SK-N-SH (cell line): Measurements from ENCODE around the gene CXCL17. TPM values are rescaled to one million over a fixed set of nuclear protein-coding genes. Genes with fewer than 3 reads are reported as not detected.

ENCODE experiments used
- CTCF ChIA-PET: fragments of 300-600, 350-600 bp; formaldehyde crosslinking; extraction: SDS; loops from one replicate; lab custom pipeline; 2021; lab: Yijun Ruan, JAX
- POLR2A ChIA-PET: fragments of 350-600 bp; sonication (Branson Sonifier 250); formaldehyde crosslinking; extraction: SDS; loops from one replicate; lab custom pipeline; 2020; ENCODE audit warnings: antibody characterized with exemption, inconsistent platforms; lab: Yijun Ruan, JAX
- DNase-seq: peaks from one replicate; pipeline ENCODE4 v3.0.0; 2012
- H2AFZ ChIP-seq: fragments of 200-600 bp; sonication (generic); 2 replicates; pipeline ENCODE4 v1.8.1; 2016; ENCODE audit warnings: antibody characterized with exemption, mild to moderate bottlenecking, low read depth
- H3F3A ChIP-seq: fragments of 200-600 bp; sonication (generic); replicated peaks from 2 replicates; pipeline ENCODE3; 2016; ENCODE audit warnings: antibody characterized with exemption, mild to moderate bottlenecking; ENCODE audit not compliant: insufficient read depth
- H3K27ac ChIP-seq, 2 experiments: fragments of 200-500 bp in 1 of 2; fragments of 200-600 bp in 1 of 2; sonication (Bioruptor generic) in 1 of 2; sonication (generic), shearing (Covaris generic) in 1 of 2; 2 replicates each; pipeline versions ENCODE4 v1.5.1 to v1.6.1; 2014 to 2016; ENCODE audit warnings: low read depth in 2 of 2, inconsistent platforms in 1 of 2, low read length in 1 of 2, mild to moderate bottlenecking in 1 of 2, mixed read lengths in 1 of 2
- H3K27me3 ChIP-seq: fragments of 200-600 bp; sonication (generic), shearing (Covaris generic); 2 replicates; pipeline ENCODE4 v1.6.1; 2016; ENCODE audit warnings: mixed run types; ENCODE audit not compliant: insufficient read depth
- H3K36me3 ChIP-seq, 2 experiments: fragments of 200-500 bp in 1 of 2; fragments of 200-600 bp in 1 of 2; sonication (Bioruptor generic) in 1 of 2; sonication (generic) in 1 of 2; replicated peaks in 1 of 2; 2 replicates each; pipeline versions ENCODE3 to v1.5.1; 2014 to 2016; ENCODE audit warnings: low read length in 1 of 2, mild to moderate bottlenecking in 1 of 2; ENCODE audit not compliant: insufficient read depth in 2 of 2, control insufficient read depth in 1 of 2
- H3K4me1 ChIP-seq, 2 experiments: fragments of 200-500 bp in 1 of 2; fragments of 200-600 bp in 1 of 2; sonication (Bioruptor generic) in 1 of 2; sonication (generic), shearing (Covaris generic) in 1 of 2; 2 replicates each; pipeline versions ENCODE4 v1.5.1 to v1.6.1; 2014 to 2016; ENCODE audit warnings: low read depth in 1 of 2, low read length in 1 of 2, mixed run types in 1 of 2; ENCODE audit not compliant: insufficient read depth in 2 of 2, control insufficient read depth in 1 of 2
- H3K4me2 ChIP-seq: fragments of 200-600 bp; sonication (generic), shearing (Covaris generic); 2 replicates; pipeline ENCODE4 v1.6.1; 2017; ENCODE audit warnings: mixed run types
- H3K4me3 ChIP-seq, 2 experiments: fragments of 200-500 bp in 1 of 2; fragments of 200-600 bp in 1 of 2; sonication (Bioruptor generic) in 1 of 2; sonication (generic), shearing (Covaris generic) in 1 of 2; 2 replicates each; pipeline versions ENCODE4 v1.5.1 to v1.8.1; 2014 to 2016; ENCODE audit warnings: low read depth in 2 of 2, inconsistent platforms in 1 of 2, low read length in 1 of 2, mild to moderate bottlenecking in 1 of 2, mixed read lengths in 1 of 2, moderate library complexity in 1 of 2
- H3K79me2 ChIP-seq: fragments of 200-600 bp; sonication (generic); 2 replicates; pipeline ENCODE4 v1.8.1; 2017; ENCODE audit warnings: mild to moderate bottlenecking; ENCODE audit not compliant: insufficient read depth
- H3K9ac ChIP-seq: fragments of 200-600 bp; sonication (generic); 2 replicates; pipeline ENCODE4 v1.6.1; 2017; ENCODE audit warnings: mixed run types
- H3K9me2 ChIP-seq: fragments of 200-600 bp; sonication (generic); 2 replicates; pipeline ENCODE4 v1.6.1; 2017; ENCODE audit warnings: mixed run types
- H3K9me3 ChIP-seq: fragments of 200-600 bp; sonication (generic); 2 replicates; pipeline ENCODE4 v1.6.1; 2017; ENCODE audit warnings: mixed run types, mild to moderate bottlenecking, moderate library complexity
- H4K20me1 ChIP-seq: fragments of 200-600 bp; sonication (generic); 2 replicates; pipeline ENCODE4 v1.6.1; 2017; ENCODE audit warnings: mild to moderate bottlenecking, mixed run types; ENCODE audit not compliant: insufficient read depth
- CTCF ChIP-seq: fragments of 200-600 bp; sonication (generic); IDR thresholded peaks from 2 replicates; pipeline ENCODE4 v1.6.1; 2017; ENCODE audit warnings: antibody characterized with exemption, mild to moderate bottlenecking, moderate library complexity
- ELF1 ChIP-seq: IDR thresholded peaks from 2 replicates; pipeline ENCODE4 v1.4.0; 2012
- EP300 ChIP-seq, 2 experiments: IDR thresholded peaks; 2 replicates each; pipeline versions ENCODE4 v1.4.0 to v1.6.1; 2012; ENCODE audit warnings: borderline replicate concordance in 1 of 2, low read depth in 1 of 2, low read length in 1 of 2
- FOSL2 ChIP-seq: IDR thresholded peaks from 2 replicates; pipeline ENCODE4 v1.4.0; 2012; ENCODE audit warnings: low read depth, mild to moderate bottlenecking, moderate library complexity, borderline replicate concordance
- FOXM1 ChIP-seq: IDR thresholded peaks from 2 replicates; pipeline ENCODE4 v1.4.0; 2012; ENCODE audit warnings: low read depth, mild to moderate bottlenecking
- GABPA ChIP-seq: IDR thresholded peaks from 2 replicates; pipeline ENCODE4 v1.4.0; 2012; ENCODE audit warnings: low read depth, mild to moderate bottlenecking
- GATA2 ChIP-seq: sonication (generic); formaldehyde crosslinking; IDR thresholded peaks from 2 replicates; pipeline ENCODE4 v1.5.0; 2020; ENCODE audit warnings: mild to moderate bottlenecking, missing genetic modification reagents
- IRF3 ChIP-seq: fragments of 150-350 bp; IDR thresholded peaks from 2 replicates; pipeline ENCODE4 v1.6.1; 2016; ENCODE audit warnings: mild to moderate bottlenecking, low read depth, low read length
- JUND ChIP-seq: IDR thresholded peaks from 2 replicates; pipeline ENCODE4 v1.4.0; 2012
- MXI1 ChIP-seq: IDR thresholded peaks from 2 replicates; pipeline ENCODE4 v1.6.1; 2012; ENCODE audit warnings: mild to moderate bottlenecking, low read depth, low read length, improper control_type of control experiment
- NFIC ChIP-seq: IDR thresholded peaks from 2 replicates; pipeline ENCODE4 v1.4.0; 2012; ENCODE audit warnings: borderline replicate concordance
- PBX3 ChIP-seq: IDR thresholded peaks from 2 replicates; pipeline ENCODE4; 2012
- RFX5 ChIP-seq: IDR thresholded peaks from 2 replicates; pipeline ENCODE4 v1.6.1; 2012; ENCODE audit warnings: mild to moderate bottlenecking, improper control_type of control experiment, low read length
- RXRA ChIP-seq: IDR thresholded peaks from 2 replicates; pipeline ENCODE4 v1.4.0; 2012; ENCODE audit warnings: low read depth, mild to moderate bottlenecking, borderline replicate concordance
- TAF1 ChIP-seq: IDR thresholded peaks from 2 replicates; pipeline ENCODE4 v1.6.1; 2012; ENCODE audit warnings: low read depth, mild to moderate bottlenecking, low read length, moderate library complexity, borderline replicate concordance
- TEAD4 ChIP-seq: IDR thresholded peaks from 2 replicates; pipeline ENCODE4 v1.4.0; 2012; ENCODE audit warnings: mild to moderate bottlenecking, borderline replicate concordance; ENCODE audit not compliant: insufficient read depth
- USF2 ChIP-seq: fragments of 150-350 bp; IDR thresholded peaks from 2 replicates; pipeline ENCODE4 v1.6.1; 2017; ENCODE audit warnings: antibody characterized with exemption, low read length, low read depth, borderline replicate concordance
- YY1 ChIP-seq: IDR thresholded peaks from 2 replicates; pipeline ENCODE4 v1.4.0; 2012; ENCODE audit warnings: low read depth, mild to moderate bottlenecking
- WGBS: methylation state at CpG from one replicate; pipeline ENCODE4 v1.1.6; 2017; ENCODE audit warnings: low lambda C conversion rate; 5-methylcytosine and 5-hydroxymethylcytosine counted together
- polyA plus RNA-seq, 3 experiments: library from polyadenylated mRNA; depleted of rRNA; stranded (reverse); fragments of >200 nt; gene quantifications; 2 replicates each; pipeline ENCODE4 v1.2.3, GENCODE V29; 2012

CXCL17 gene
- polyA plus RNA-seq, 1 of the 3 experiments (the other 2 are of a cell fraction): not detected

- Histone ChIP-seq H3K9me3 (no peaks in the 10 kb centered on the region), H3K27me3 (no peaks in the 10 kb centered on the region), H3K4me2 (no peak overlapping the region), H3K27ac (peak overlapping the region in 1 of 2 experiments; percentile 9; a peak in 1 of 4 replicates), H3K79me2 (no peaks in the 10 kb centered on the region), H3K9ac (no peak overlapping the region), H3K36me3 (no peaks in the 10 kb centered on the region), H3F3A (no peaks in the 10 kb centered on the region), H3K4me3 (no peak overlapping the region), H3K4me1 (peaks cover 0 to 20% of the 10 kb centered on the region in 2 experiments; a peak in 1 of 4 replicates), H4K20me1 (no peaks in the 10 kb centered on the region), H3K9me2 (no peaks in the 10 kb centered on the region), H2AFZ (no peak overlapping the region)
- TF ChIP-seq ELF1 (no peak), MXI1 (no peak), RFX5 (no peak), FOSL2 (no peak)
- ChIA-PET CTCF (interaction anchor here (1.2 to 4.4 kb wide), 6 partner anchors 11 to 28 kb away, joined by 4 to 33 read pairs (median 4); no protein-coding TSS in a partner anchor), POLR2A (interaction anchor here (1.6 to 1.7 kb wide), 2 partner anchors 11 to 15 kb away, joined by 4 to 6 read pairs; no protein-coding TSS in a partner anchor)
- DNase-seq: peak; percentile 70
- WGBS: 64% methylated on average over 6 of the region's 7 CpGs
Measured at GRCh38 chr19:42412227-42412626, 30.5 kb downstream of the CXCL17 start.

GRCh38 chr19:42411581-42412178, 31.1 kb downstream of the CXCL17 start:
- ChIA-PET POLR2A (interaction anchor here (1.6 kb wide), 1 partner anchor 10 kb away, joined by 6 read pairs; no protein-coding TSS in a partner anchor), CTCF (interaction anchor here (0.6 to 4.4 kb wide), 7 partner anchors 11 to 286 kb away, joined by 3 to 33 read pairs (median 4); no protein-coding TSS in a partner anchor)
- Histone ChIP-seq H3K4me3 (no peak overlapping the region), H3F3A (no peaks in the 10 kb centered on the region), H3K27ac (peak overlapping the region in 1 of 2 experiments; percentile 9; a peak in 1 of 4 replicates), H3K4me1 (peaks cover 0 to 20% of the 10 kb centered on the region in 2 experiments; a peak in 1 of 4 replicates), H4K20me1 (no peaks in the 10 kb centered on the region), H3K36me3 (no peaks in the 10 kb centered on the region), H3K79me2 (no peaks in the 10 kb centered on the region), H3K9ac (no peak overlapping the region), H3K9me3 (no peaks in the 10 kb centered on the region), H3K27me3 (no peaks in the 10 kb centered on the region), H3K9me2 (no peaks in the 10 kb centered on the region), H3K4me2 (no peak overlapping the region), H2AFZ (no peak overlapping the region)
- DNase-seq: no peak
- no peak for TF ChIP-seq YY1
- TF ChIP-seq RXRA: no peak
- no peak for TF ChIP-seq IRF3
- TF ChIP-seq FOXM1: no peak
- TF ChIP-seq GABPA: no peak
- TF ChIP-seq TEAD4: no peak
- TF ChIP-seq JUND: no peak
- no peak for TF ChIP-seq RFX5
- TF ChIP-seq ELF1: no peak
- TF ChIP-seq EP300 (IDR thresholded peaks at IDR 0.05; ENCODE audit: borderline replicate concordance in 1 of 2, low read depth in 1 of 2, low read length in 1 of 2): no peak
- TF ChIP-seq MXI1: no peak
- no peak for TF ChIP-seq PBX3
- TF ChIP-seq CTCF: no peak
- no peak for TF ChIP-seq GATA2
- no peak for TF ChIP-seq NFIC
- no peak for TF ChIP-seq TAF1
- no peak for TF ChIP-seq USF2
- 95% methylated on average over 6 of the region's 8 CpGs for WGBS
